ENCODE measurements around the gene GOLGA3. TPM values are rescaled to one million over a fixed set of nuclear protein-coding genes. Genes with fewer than 3 reads are reported as not detected.

GOLGA3 gene
- total RNA-seq, 1 donor from 2014 or later, result 33.0 TPM

Other genes with a start within 250 kb of the GOLGA3 start
- gene LRCOL1, start 218.3 kb downstream of the GOLGA3 start, total RNA-seq, result not detected
- gene P2RX2, start 210.1 kb downstream of the GOLGA3 start, total RNA-seq, result not detected
- 9.0 TPM for gene POLE, start 141.5 kb downstream of the GOLGA3 start, total RNA-seq
- gene PXMP2, start 141.3 kb downstream of the GOLGA3 start, total RNA-seq, result 42.3 TPM
- 27.3 TPM for gene PGAM5, start 118.0 kb downstream of the GOLGA3 start, total RNA-seq
- 21.2 TPM for gene ANKLE2, start 67.0 kb downstream of the GOLGA3 start, total RNA-seq
- gene CHFR, start 58.7 kb upstream of the GOLGA3 start, total RNA-seq, result 14.4 TPM
- 12.9 TPM for gene ZNF605, start 127.4 kb upstream of the GOLGA3 start, total RNA-seq
- 3.1 TPM for gene ZNF26, start 157.5 kb upstream of the GOLGA3 start, total RNA-seq
- 18.7 TPM for gene ZNF84, start 208.6 kb upstream of the GOLGA3 start, total RNA-seq